ENCODE measurements around the gene SIGLEC6.

SIGLEC6 gene

DNA sequence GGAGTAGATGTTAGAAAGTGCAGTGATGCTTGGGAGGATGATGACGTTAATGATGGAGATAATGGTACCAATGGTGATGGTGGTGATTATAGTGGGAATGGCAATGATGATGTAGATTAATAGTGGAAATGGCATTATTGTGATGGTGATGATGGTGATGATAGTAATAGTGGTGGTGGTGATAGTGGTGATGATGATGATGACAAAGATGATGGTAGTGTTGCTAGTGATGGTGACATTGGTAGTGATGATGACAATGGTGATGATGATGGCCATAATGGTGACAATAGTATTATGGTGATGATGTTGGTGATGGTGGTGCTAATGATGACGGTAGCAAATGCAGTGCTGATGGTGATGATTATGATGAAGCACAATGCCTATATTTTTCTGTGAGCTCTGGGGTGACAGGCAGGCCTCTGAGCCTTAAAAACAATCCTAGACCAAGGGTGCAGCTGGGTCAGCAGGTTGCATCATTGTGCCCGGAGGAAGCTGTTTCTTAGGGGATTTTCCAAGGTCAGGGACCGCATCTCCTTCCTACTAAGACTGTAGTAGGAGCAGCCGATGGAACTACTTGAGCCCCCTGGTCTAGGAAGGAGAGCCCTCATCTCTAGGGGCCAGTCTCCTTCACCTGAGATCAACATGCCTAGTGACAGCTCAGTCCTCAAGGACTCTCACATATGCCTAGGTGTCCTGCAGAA, 45.4 kb downstream of the SIGLEC6 start:
- TF ChIP-seq SPI1 (IDR thresholded peaks at IDR 0.05; ENCODE audit: low read depth, low read length) (no peak), POU2F2 (IDR thresholded peaks at IDR 0.05; ENCODE audit: low read depth, low read length) (no peak), TAF1 (IDR thresholded peaks at IDR 0.05; ENCODE audit: low read depth, low read length) (no peak), POLR2A (IDR thresholded peaks at IDR 0.05; ENCODE audit: low read depth, low read length) (no peak), PAX5 (IDR thresholded peaks at IDR 0.05; ENCODE audit: insufficient read depth, low read length, severe bottlenecking) (no peak), POLR2AphosphoS5 (IDR thresholded peaks at IDR 0.05; ENCODE audit: low read depth, low read length) (no peak)
- FAIRE-seq = peak; percentile 20
- DNase-seq (ENCODE audit: insufficient read length, low spot score) = no peak

DNA sequence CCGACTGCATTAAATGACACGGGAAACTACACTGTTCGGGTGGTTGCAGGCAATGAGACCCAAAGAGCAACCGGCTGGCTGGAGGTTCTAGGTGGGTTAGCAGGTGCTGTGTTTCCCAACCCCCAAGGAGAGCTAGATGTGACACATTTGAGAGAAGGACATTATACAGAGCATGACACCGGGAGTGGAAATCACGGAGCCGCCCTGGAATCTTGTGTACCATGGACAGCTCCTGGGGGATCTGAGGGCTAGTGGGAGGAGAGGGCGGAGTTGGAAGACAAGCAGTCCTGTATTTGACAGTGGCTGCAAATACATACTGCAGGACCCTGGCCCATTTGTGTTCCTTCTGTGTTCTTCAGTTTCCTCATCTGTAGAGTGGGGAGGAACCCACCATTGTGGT, 50.9 kb downstream of the SIGLEC6 start:
- FAIRE-seq = no peak
- DNase-seq (ENCODE audit: insufficient read length, low spot score) = no peak
- TF ChIP-seq TAF1 (IDR thresholded peaks at IDR 0.05; ENCODE audit: low read depth, low read length) (no peak), POLR2A (IDR thresholded peaks at IDR 0.05; ENCODE audit: low read depth, low read length) (no peak), SPI1 (IDR thresholded peaks at IDR 0.05; ENCODE audit: low read depth, low read length) (no peak), POLR2AphosphoS5 (IDR thresholded peaks at IDR 0.05; ENCODE audit: low read depth, low read length) (no peak), PAX5 (IDR thresholded peaks at IDR 0.05; ENCODE audit: insufficient read depth, low read length, severe bottlenecking) (no peak)

DNA sequence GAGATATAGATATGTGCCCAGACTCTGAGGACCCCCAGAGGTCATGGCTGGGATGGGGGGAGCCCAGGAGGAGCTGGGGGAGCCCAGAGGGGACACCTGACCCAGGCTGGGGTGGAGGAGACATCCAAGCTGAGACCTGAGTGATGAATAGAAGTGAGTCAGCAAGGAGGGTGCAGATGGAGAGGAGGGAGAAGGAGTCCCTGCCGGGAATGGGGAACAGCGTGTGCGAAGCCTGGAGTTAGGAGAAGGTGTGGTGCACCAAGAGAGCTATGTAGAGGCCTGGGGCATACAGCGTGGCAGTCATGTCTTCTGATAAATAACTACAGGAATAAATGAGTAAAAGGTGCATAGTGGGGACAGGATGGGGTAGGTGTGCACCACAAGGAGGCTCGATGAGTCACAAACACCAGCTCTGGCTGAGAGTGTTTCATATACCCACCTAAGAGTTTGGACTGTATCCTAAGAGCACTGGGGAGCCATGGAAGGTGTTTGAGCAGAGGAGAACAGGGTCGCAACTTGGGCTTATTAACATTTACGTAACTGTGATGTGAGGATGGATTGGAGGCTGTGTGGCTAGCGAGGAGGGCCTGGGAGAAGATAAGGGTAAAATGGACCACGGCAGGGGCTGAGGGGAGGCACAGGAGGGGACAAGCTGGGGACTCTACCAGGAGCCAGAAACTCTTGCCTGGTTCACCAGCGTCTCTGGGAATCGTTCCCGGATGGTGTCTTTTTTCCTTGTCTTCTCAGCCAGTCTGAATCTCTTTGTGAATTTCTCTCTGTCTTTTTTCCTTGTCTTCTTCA, 51.7 kb downstream of the SIGLEC6 start:
- DNase-seq (ENCODE audit: insufficient read length, low spot score) = no peak
- FAIRE-seq = no peak
- TF ChIP-seq POU2F2 (IDR thresholded peaks at IDR 0.05; ENCODE audit: low read depth, low read length) (no peak), SPI1 (IDR thresholded peaks at IDR 0.05; ENCODE audit: low read depth, low read length) (no peak), POLR2A (IDR thresholded peaks at IDR 0.05; ENCODE audit: low read depth, low read length) (no peak), POLR2AphosphoS5 (IDR thresholded peaks at IDR 0.05; ENCODE audit: low read depth, low read length) (no peak), PAX5 (IDR thresholded peaks at IDR 0.05; ENCODE audit: insufficient read depth, low read length, severe bottlenecking) (no peak), TAF1 (IDR thresholded peaks at IDR 0.05; ENCODE audit: low read depth, low read length) (no peak)

DNA sequence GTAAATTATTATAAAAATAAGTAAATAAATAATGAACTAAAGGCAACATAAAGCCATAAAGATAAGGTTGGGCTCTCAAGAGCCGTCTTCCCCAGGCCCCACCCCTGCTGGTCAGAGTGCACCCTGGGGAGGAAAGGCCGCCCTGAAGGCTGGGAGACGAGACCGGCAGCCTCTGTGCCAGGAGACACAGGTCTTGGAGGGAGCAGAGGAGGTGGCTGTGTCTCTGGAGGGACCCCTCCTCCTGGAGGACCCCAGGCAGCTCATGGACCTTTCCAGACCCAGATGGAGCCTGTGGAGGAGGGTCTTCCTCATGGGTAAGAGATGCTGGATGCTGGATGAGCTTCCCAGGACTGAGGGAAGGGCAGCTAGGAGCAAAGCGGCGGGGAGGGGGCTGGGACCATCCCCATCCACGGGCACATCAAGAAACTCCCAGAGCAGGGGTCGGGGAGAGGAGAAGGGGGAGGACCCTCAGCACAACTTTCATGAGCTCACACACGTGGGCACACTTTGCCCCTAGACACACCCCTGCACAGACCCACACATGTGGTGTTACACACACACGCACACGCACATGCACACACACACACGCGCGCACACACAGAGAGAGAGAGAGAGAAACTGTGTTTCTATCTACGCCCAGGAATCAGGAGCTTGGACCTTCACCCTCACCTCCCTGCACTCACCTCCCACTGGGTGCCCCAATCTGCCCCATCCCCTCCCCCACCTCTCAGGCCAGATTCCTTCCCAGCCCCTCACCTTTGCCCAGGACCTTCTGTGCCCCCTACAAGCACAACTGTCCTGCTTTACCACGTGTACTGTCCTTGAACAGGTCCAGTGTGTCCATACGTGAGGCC, 52.9 kb downstream of the SIGLEC6 start, which contains the start of gene CEACAM18:
CEACAM18 (plus strand) TSS at position 159 of the 854 bp plus-strand sequence.
- FAIRE-seq (no peak), DNase-seq (ENCODE audit: insufficient read length, low spot score) (no peak)
- TF ChIP-seq SPI1 (IDR thresholded peaks at IDR 0.05; ENCODE audit: low read depth, low read length) (no peak), POLR2A (IDR thresholded peaks at IDR 0.05; ENCODE audit: low read depth, low read length) (no peak), POLR2AphosphoS5 (IDR thresholded peaks at IDR 0.05; ENCODE audit: low read depth, low read length) (no peak), PAX5 (IDR thresholded peaks at IDR 0.05; ENCODE audit: insufficient read depth, low read length, severe bottlenecking) (no peak)

DNA sequence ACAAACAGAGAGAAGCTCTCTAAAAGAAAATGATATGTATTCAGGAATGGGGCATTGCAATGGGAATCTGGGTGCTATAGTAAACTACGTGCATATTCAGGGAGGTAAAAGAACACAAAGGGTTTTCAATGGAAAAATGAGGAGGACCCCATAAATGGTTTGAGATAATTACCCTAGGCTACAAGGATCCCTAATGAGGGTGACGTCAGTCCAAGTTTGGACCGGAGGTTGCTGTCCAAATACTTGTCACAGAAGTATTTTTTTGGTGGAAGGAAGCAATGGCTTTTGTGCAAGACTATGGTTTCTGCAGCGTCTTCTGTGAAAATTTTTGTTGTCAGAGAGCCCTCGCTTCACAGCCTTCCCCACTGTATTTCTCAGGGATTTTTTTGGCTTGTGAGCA, 54.1 kb downstream of the SIGLEC6 start:
- FAIRE-seq = no peak
- no peak for TF ChIP-seq SPI1 (IDR thresholded peaks at IDR 0.05; ENCODE audit: low read depth, low read length)
- TF ChIP-seq POLR2AphosphoS5 (IDR thresholded peaks at IDR 0.05; ENCODE audit: low read depth, low read length) = no peak
- TF ChIP-seq POU2F2 (IDR thresholded peaks at IDR 0.05; ENCODE audit: low read depth, low read length) = no peak
- no peak for TF ChIP-seq PAX5 (IDR thresholded peaks at IDR 0.05; ENCODE audit: insufficient read depth, low read length, severe bottlenecking)
- TF ChIP-seq POLR2A (IDR thresholded peaks at IDR 0.05; ENCODE audit: low read depth, low read length) = no peak
- TF ChIP-seq TAF1 (IDR thresholded peaks at IDR 0.05; ENCODE audit: low read depth, low read length) = no peak
- no peak for DNase-seq (ENCODE audit: insufficient read length, low spot score)

DNA sequence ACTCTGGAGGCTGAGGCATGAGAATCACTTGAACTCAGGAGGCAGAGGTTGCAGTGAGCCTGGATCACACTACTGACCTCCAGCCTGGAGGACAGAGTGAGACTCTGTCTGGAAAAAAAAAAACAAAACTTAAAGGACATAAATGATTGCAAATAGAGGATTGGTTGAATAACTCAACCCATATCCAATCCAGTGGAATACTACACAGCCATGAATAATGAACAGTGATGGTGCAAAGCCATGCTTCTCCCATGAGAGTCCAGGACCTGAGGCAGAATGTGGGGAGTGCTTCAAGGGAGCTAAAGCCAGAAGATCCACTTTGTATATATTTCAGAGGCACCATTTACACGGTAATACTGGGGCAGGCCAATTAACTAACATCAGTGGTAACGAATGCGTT, 55.3 kb downstream of the SIGLEC6 start:
- no peak for DNase-seq (ENCODE audit: insufficient read length, low spot score)
- no peak for TF ChIP-seq POLR2A (IDR thresholded peaks at IDR 0.05; ENCODE audit: low read depth, low read length)
- TF ChIP-seq SPI1 (IDR thresholded peaks at IDR 0.05; ENCODE audit: low read depth, low read length) = no peak
- no peak for TF ChIP-seq PAX5 (IDR thresholded peaks at IDR 0.05; ENCODE audit: insufficient read depth, low read length, severe bottlenecking)
- TF ChIP-seq TAF1 (IDR thresholded peaks at IDR 0.05; ENCODE audit: low read depth, low read length) = no peak
- TF ChIP-seq POLR2AphosphoS5 (IDR thresholded peaks at IDR 0.05; ENCODE audit: low read depth, low read length) = no peak
- no peak for TF ChIP-seq POU2F2 (IDR thresholded peaks at IDR 0.05; ENCODE audit: low read depth, low read length)
- no peak for FAIRE-seq

DNA sequence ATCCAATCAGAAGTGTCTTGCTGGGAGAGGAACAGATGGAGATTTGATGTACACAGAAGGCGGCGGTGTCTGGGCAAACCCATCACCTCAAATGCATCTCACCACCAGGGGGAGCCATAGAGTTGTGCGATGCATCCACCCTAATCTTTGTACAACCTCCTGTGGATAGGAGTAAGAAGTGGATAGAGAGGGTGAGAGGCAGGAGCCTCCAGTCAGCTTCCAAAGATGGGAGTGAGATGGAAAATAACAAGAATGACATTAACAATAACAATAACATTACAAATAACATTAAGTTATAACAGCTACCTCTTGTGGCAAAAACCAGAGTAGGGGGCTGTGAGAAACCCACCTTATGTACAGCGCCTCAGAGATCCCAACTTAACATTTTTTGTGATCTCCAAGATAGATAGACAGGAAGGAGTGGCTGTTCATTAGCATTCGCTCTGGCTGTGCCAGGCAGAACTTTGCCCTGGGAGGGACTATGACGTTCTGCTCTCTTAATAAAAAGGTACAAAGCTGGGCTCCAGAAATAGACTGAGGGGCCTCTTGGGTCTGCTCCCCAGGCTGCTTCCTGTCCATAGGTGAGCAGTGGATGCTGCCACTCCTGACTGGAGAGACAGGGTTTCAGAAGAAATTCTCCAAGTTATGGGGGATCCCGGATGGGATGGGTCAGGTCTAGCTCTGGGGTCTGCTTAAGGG, 58.3 kb downstream of the SIGLEC6 start:
- DNase-seq (ENCODE audit: insufficient read length, low spot score) = peak; percentile 52
- TF ChIP-seq TAF1 (IDR thresholded peaks at IDR 0.05; ENCODE audit: low read depth, low read length) (no peak), PAX5 (IDR thresholded peaks at IDR 0.05; ENCODE audit: insufficient read depth, low read length, severe bottlenecking) (no peak)
- FAIRE-seq = peak; percentile 92

DNA sequence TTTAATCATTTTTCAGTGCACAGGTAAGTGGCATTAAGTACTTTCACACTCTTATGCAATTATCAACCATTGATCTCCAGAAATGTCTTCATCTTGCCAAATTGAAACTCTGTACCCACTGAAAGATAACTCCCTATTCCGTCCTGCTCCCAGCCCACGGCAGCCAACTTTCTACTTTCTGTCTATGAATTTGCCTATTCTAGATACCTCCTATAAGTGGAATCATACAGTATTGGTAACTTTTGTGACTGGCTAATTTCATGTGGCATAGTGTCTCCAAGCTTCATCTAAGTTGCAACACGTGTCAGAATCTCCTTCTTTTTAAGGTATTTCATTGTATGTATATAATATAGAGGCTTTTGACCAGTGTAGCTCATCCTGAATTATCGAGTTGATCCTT, 58.9 kb downstream of the SIGLEC6 start:
- TF ChIP-seq PAX5 (IDR thresholded peaks at IDR 0.05; ENCODE audit: insufficient read depth, low read length, severe bottlenecking) (no peak), POLR2A (IDR thresholded peaks at IDR 0.05; ENCODE audit: low read depth, low read length) (no peak), POLR2AphosphoS5 (IDR thresholded peaks at IDR 0.05; ENCODE audit: low read depth, low read length) (no peak)
- FAIRE-seq (no peak), DNase-seq (ENCODE audit: insufficient read length, low spot score) (no peak)

DNA sequence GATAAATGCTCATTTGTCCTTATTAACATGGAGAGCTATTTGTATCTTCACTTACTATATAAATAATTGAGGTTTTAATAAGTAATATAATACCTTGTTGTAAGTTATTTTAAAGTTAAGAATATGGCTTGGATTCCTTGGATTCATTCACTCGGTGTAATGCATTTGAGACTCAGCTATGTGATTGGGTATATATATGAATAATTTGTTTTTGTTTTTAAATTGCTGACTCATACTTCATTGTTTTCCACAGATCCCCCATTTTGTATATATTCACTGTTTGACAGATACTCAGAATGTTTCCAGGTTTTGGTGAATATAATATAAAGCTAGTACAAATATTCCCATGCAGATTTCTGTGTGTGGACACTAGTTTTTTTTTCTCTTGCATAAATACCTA, 59.9 kb downstream of the SIGLEC6 start:
- DNase-seq (ENCODE audit: insufficient read length, low spot score) = no peak

More for the DNA sequence above, 59.9 kb downstream of the SIGLEC6 start:
- FAIRE-seq = no peak
- TF ChIP-seq PAX5 (IDR thresholded peaks at IDR 0.05; ENCODE audit: insufficient read depth, low read length, severe bottlenecking) = no peak
